Measurements from ENCODE around the gene FEZ2. TPM values are rescaled to one million over a fixed set of nuclear protein-coding genes. Genes with fewer than 3 reads are reported as not detected.

Gene FEZ2
- total RNA-seq, 1 donor from 2014 or later = 70.7 TPM

GRCh38 chr2:36539631-36540030 is 58.3 kb downstream of the FEZ2 start:
- no peak for DNase-seq (ENCODE audit: low spot score)
- Histone ChIP-seq H4K20me1 (ENCODE audit: low read depth) (no peaks in the 10 kb centered on the region), H3K79me2 (ENCODE audit: low read depth) (no peaks in the 10 kb centered on the region), H3K4me3 (no peak overlapping the region), H3K27ac (no peak overlapping the region), H2AFZ (replicated peaks) (no peak overlapping the region), H3K9ac (no peak overlapping the region), H3K4me2 (no peak overlapping the region), H3F3A (ENCODE audit: low read depth) (no peaks in the 10 kb centered on the region), H3K27me3 (no peaks in the 10 kb centered on the region), H3K4me1 (no peaks in the 10 kb centered on the region), H3K9me3 (ENCODE audit: low read depth) (no peaks in the 10 kb centered on the region), H3K36me3 (no peaks in the 10 kb centered on the region)
- no peak overlapping the region for H3K27ac Mint-ChIP-seq
- TF ChIP-seq EZH2phosphoT487 (IDR thresholded peaks at IDR 0.05) (no peak), CTCF (IDR thresholded peaks at IDR 0.05) (no peak), EZH2 (IDR thresholded peaks at IDR 0.05) (no peak)
- peaks cover 14% of the 10 kb centered on the region for H3K36me3 Mint-ChIP-seq
- no peak overlapping the region for H3K4me3 Mint-ChIP-seq
- H3K4me1 Mint-ChIP-seq = no peaks in the 10 kb centered on the region
- H3K9me3 Mint-ChIP-seq = no peaks in the 10 kb centered on the region
- H3K27me3 Mint-ChIP-seq (ENCODE audit: insufficient read depth, low read depth) = no peaks in the 10 kb centered on the region

GRCh38 chr2:36538335-36538734 is 59.6 kb downstream of the FEZ2 start:
- H3K9me3 ChIP-seq (ENCODE audit: low read depth) = no peaks in the 10 kb centered on the region
- H3F3A ChIP-seq (ENCODE audit: low read depth) = no peaks in the 10 kb centered on the region
- Mint-ChIP-seq H3K27ac (no peak overlapping the region), H3K9me3 (no peaks in the 10 kb centered on the region), H3K27me3 (ENCODE audit: insufficient read depth, low read depth) (no peaks in the 10 kb centered on the region), H3K4me3 (no peak overlapping the region), H3K4me1 (no peaks in the 10 kb centered on the region), H3K36me3 (peaks cover 12% of the 10 kb centered on the region)
- TF ChIP-seq EZH2 (IDR thresholded peaks at IDR 0.05) (no peak), CTCF (IDR thresholded peaks at IDR 0.05) (no peak)
- H3K4me3 ChIP-seq = no peak overlapping the region
- H3K36me3 ChIP-seq = no peaks in the 10 kb centered on the region
- no peaks in the 10 kb centered on the region for H3K79me2 ChIP-seq (ENCODE audit: low read depth)
- no peaks in the 10 kb centered on the region for H4K20me1 ChIP-seq (ENCODE audit: low read depth)
- H3K4me2 ChIP-seq = no peak overlapping the region
- no peak overlapping the region for H3K9ac ChIP-seq
- DNase-seq (ENCODE audit: low spot score) = no peak
- no peaks in the 10 kb centered on the region for H3K27me3 ChIP-seq
- no peak overlapping the region for H2AFZ ChIP-seq (replicated peaks)
- no peaks in the 10 kb centered on the region for H3K4me1 ChIP-seq
- H3K27ac ChIP-seq = no peak overlapping the region

GRCh38 chr2:36536776-36537175 is 61.2 kb downstream of the FEZ2 start:
- H3K27ac Mint-ChIP-seq = no peak overlapping the region
- H3K36me3 Mint-ChIP-seq = peaks cover 9% of the 10 kb centered on the region

More at GRCh38 chr2:36536776-36537175, 61.2 kb downstream of the FEZ2 start:
- Histone ChIP-seq H3K79me2 (ENCODE audit: low read depth) (no peaks in the 10 kb centered on the region), H3K9me3 (ENCODE audit: low read depth) (no peaks in the 10 kb centered on the region), H4K20me1 (ENCODE audit: low read depth) (no peaks in the 10 kb centered on the region), H3K36me3 (no peaks in the 10 kb centered on the region), H3K4me3 (no peak overlapping the region), H3K9ac (no peak overlapping the region), H3F3A (ENCODE audit: low read depth) (no peaks in the 10 kb centered on the region), H2AFZ (replicated peaks) (no peak overlapping the region), H3K4me1 (no peaks in the 10 kb centered on the region), H3K27ac (no peak overlapping the region), H3K27me3 (no peaks in the 10 kb centered on the region), H3K4me2 (no peak overlapping the region)
- DNase-seq (ENCODE audit: low spot score) = no peak
- Mint-ChIP-seq H3K27me3 (ENCODE audit: insufficient read depth, low read depth) (no peaks in the 10 kb centered on the region), H3K4me1 (no peaks in the 10 kb centered on the region), H3K4me3 (no peak overlapping the region), H3K9me3 (no peaks in the 10 kb centered on the region)
- TF ChIP-seq CTCF (IDR thresholded peaks at IDR 0.05) = no peak
- TF ChIP-seq EZH2 (IDR thresholded peaks at IDR 0.05) = no peak
- TF ChIP-seq EZH2phosphoT487 (IDR thresholded peaks at IDR 0.05) = no peak

Data from neural progenitor cell (in vitro differentiated cells).